Panc1 (cell line): Measurements from ENCODE around the gene TRIM68. TPM values are rescaled to one million over a fixed set of nuclear protein-coding genes. Genes with fewer than 3 reads are reported as not detected.

Source experiments
- ATAC-seq: fragments of 200-7000 bp; cut with Tn5 transposase; 2 replicates; pipeline ENCODE4 v1.9.1; 2020; ENCODE audit warnings: mild to moderate bottlenecking, moderate library complexity
- BruUV-seq: library from RNA; stranded (reverse); fragments of 400-500 nt; replicated peaks from 2 replicates; lab custom pipeline; 2021; lab: Mats Ljungman, UMichigan
- CTCF ChIA-PET: fragments of 300-600 bp; sonication (Branson Sonifier 250); formaldehyde crosslinking; loops from one replicate; lab custom pipeline; 2022; ENCODE audit warnings: antibody characterized with exemption; lab: Charles Lee
- POLR2A ChIA-PET: fragments of 300-600 bp; sonication (Branson Sonifier 250); formaldehyde crosslinking; loops from one replicate; lab custom pipeline; 2022; ENCODE audit warnings: antibody characterized with exemption; lab: Charles Lee
- DNase-seq: peaks from one replicate; pipeline ENCODE4 v3.0.0-alpha.2; 2010; ENCODE audit warnings: low read depth, low spot score
- H3K27ac ChIP-seq: 2 replicates; pipeline ENCODE4 v1.5.1; 2011; ENCODE audit warnings: mild to moderate bottlenecking, low read length, inconsistent platforms
- H3K27me3 ChIP-seq: fragments of 200-500 bp; sonication (Bioruptor generic); 2 replicates; pipeline ENCODE4 v1.6.0; 2014; ENCODE audit warnings: low read length, inconsistent platforms; ENCODE audit not compliant: control insufficient read depth, insufficient read depth
- H3K36me3 ChIP-seq: fragments of 200-500 bp; sonication (Bioruptor generic); 2 replicates; pipeline ENCODE4 v1.5.1; 2014; ENCODE audit warnings: inconsistent platforms, mild to moderate bottlenecking, low read length, moderate library complexity; ENCODE audit not compliant: control insufficient read depth, insufficient read depth
- H3K4me1 ChIP-seq: 2 replicates; pipeline ENCODE4 v1.5.1; 2011; ENCODE audit warnings: inconsistent platforms, mild to moderate bottlenecking, low read length, moderate library complexity; ENCODE audit not compliant: control insufficient read depth, insufficient read depth
- H3K4me3 ChIP-seq, 2 experiments: 2 replicates each; pipeline ENCODE4 v1.5.1; 2011 to 2012; ENCODE audit warnings: low read depth in 2 of 2, low read length in 2 of 2, mild to moderate bottlenecking in 2 of 2, inconsistent platforms in 1 of 2, moderate library complexity in 1 of 2
- H3K9me3 ChIP-seq: fragments of 200-500 bp; sonication (Bioruptor generic); 2 replicates; pipeline ENCODE4 v1.5.1; 2014; ENCODE audit warnings: low read depth, mild to moderate bottlenecking, inconsistent platforms, low read length, moderate library complexity; ENCODE audit not compliant: control insufficient read depth, insufficient read depth
- POLR2AphosphoS5 ChIP-seq: IDR thresholded peaks from 2 replicates; pipeline ENCODE4 v1.6.1; 2012; ENCODE audit warnings: mild to moderate bottlenecking, low read depth, low read length, moderate library complexity
- REST ChIP-seq, 2 experiments: IDR thresholded peaks; 2 replicates each; pipeline ENCODE4 v1.6.1; 2011 to 2012; ENCODE audit warnings: low read depth in 2 of 2, control low read depth in 1 of 2, low read length in 1 of 2, mild to moderate bottlenecking in 1 of 2, moderate library complexity in 1 of 2; ENCODE audit not compliant: insufficient read depth in 1 of 2
- SIN3A ChIP-seq: IDR thresholded peaks from 2 replicates; pipeline ENCODE4 v1.6.1; 2012; ENCODE audit warnings: low read depth, mild to moderate bottlenecking, low read length, moderate library complexity, borderline replicate concordance; ENCODE audit not compliant: insufficient read depth
- TCF7L2 ChIP-seq: IDR thresholded peaks from 2 replicates; pipeline ENCODE4 v1.6.1; 2011; ENCODE audit warnings: mild to moderate bottlenecking, low read depth, low read length, inconsistent platforms
- in situ Hi-C: cut with HindIII; loops from 2 replicates; pipeline ENCODE4 v1.10.0; 2016; ENCODE audit warnings: low sequenced_read_pairs, low pct_unique_long_range_greater_than_20kb
- intact Hi-C: fragments of 100-400 bp; cut with micrococcal nuclease; formaldehyde crosslinking; loops from one replicate; pipeline ENCODE4 v1.10.0; 2022; ENCODE audit not compliant: unreplicated experiment
- total RNA-seq: library from RNA; stranded (reverse); gene quantifications from one replicate; pipeline ENCODE4 v1.2.1, GENCODE V29; 2021; ENCODE audit not compliant: unreplicated experiment
- TF ChIP-seq, protein P1 (sequence below): fragments of 450-650 bp; IDR thresholded peaks from 2 replicates; pipeline ENCODE4 v1.5.1; 2017; ENCODE audit warnings: mild to moderate bottlenecking

Gene TRIM68
- total RNA-seq, 1 experiment from 2014 or later = 18.5 TPM

DNA sequence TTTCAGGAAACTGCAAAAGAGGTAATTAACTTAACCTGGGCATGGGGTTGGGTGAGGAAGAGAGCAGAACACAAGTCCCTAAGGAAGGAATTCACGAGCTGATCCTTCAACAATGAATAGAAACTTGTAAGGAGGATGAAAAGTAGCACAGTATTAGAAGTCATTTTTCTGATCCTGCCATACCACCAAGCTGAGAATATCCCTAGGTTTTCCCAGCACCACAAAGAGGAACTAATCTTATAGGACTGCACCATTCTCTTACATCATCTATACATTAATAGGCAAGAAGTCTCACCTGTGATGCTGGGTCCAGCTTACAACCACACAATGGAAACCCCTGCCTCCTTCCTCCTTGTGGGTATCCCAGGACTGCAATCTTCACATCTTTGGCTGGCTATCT, 14.3 kb downstream of the TRIM68 start, which contains the start of gene OR52I1:
OR52I1 (plus strand) TSS at position 301 of the 400 bp plus-strand sequence; CDS start at position 301, 0 bp downstream.
- Histone ChIP-seq H3K4me1 (no peaks in the 10 kb centered on the region), H3K27ac (no peak within 1 kb of the TSS), H3K9me3 (no peaks in the 10 kb centered on the region), H3K4me3 (no peak within 1 kb of the TSS), H3K27me3 (peaks cover 3% of the 10 kb centered on the region), H3K36me3 (peaks cover 4% of the 10 kb centered on the region; the same call in 1 of the 2 replicates)
- 0 out of 2 replicates have a peak, but pooled peaks have one; percentile 18 for ATAC-seq
- TF ChIP-seq, protein P1, sequence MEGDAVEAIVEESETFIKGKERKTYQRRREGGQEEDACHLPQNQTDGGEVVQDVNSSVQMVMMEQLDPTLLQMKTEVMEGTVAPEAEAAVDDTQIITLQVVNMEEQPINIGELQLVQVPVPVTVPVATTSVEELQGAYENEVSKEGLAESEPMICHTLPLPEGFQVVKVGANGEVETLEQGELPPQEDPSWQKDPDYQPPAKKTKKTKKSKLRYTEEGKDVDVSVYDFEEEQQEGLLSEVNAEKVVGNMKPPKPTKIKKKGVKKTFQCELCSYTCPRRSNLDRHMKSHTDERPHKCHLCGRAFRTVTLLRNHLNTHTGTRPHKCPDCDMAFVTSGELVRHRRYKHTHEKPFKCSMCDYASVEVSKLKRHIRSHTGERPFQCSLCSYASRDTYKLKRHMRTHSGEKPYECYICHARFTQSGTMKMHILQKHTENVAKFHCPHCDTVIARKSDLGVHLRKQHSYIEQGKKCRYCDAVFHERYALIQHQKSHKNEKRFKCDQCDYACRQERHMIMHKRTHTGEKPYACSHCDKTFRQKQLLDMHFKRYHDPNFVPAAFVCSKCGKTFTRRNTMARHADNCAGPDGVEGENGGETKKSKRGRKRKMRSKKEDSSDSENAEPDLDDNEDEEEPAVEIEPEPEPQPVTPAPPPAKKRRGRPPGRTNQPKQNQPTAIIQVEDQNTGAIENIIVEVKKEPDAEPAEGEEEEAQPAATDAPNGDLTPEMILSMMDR = no peak
- no peak for TF ChIP-seq REST (IDR thresholded peaks at IDR 0.05; ENCODE audit: insufficient read depth in 1 of 2, low read depth in 2 of 2, low read length in 1 of 2)
- no peak for TF ChIP-seq TCF7L2
- TF ChIP-seq POLR2AphosphoS5 = no peak
- TF ChIP-seq SIN3A = no peak
- POLR2A ChIA-PET = no interaction called here
- CTCF ChIA-PET = no interaction called here
- no TSS peak for BruUV-seq
- intact Hi-C loops = no loop called here
- in situ Hi-C loops = no loop called here
- DNase-seq = no peak

DNA sequence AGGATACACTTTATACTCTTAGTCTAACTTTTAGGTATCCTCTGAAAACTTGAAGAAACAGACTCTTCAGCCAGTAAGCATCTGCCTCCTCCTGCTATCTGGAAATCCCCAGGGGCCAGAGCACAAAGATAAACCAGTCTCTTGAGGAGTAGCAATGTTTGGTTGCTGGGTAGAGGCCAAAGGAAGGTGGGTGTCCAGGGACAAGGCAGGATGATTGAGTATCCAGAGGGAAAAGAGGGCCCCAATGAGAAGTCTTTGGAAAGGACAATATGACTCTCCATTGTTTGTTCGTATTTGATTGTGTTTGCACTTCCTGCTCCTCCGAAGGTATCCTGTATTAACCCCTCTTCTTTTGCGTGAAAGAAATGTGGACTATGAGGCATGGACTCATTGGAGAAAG, 19.0 kb downstream of the TRIM68 start:
- H3K4me1 ChIP-seq = no peaks in the 10 kb centered on the region
- DNase-seq (no peak), ATAC-seq (no peak)
- peaks cover 26% of the 10 kb centered on the region for H3K27me3 ChIP-seq
- H3K36me3 ChIP-seq = no peaks in the 10 kb centered on the region
- intact Hi-C loops = no loop called here
- BruUV-seq = no TSS peak
- POLR2A ChIA-PET = no interaction called here
- CTCF ChIA-PET = no interaction called here
- no peak overlapping the region for H3K4me3 ChIP-seq
- H3K27ac ChIP-seq = no peak overlapping the region
- no peaks in the 10 kb centered on the region for H3K9me3 ChIP-seq
- no peak for TF ChIP-seq REST (IDR thresholded peaks at IDR 0.05; ENCODE audit: insufficient read depth in 1 of 2, low read depth in 2 of 2, low read length in 1 of 2)
- TF ChIP-seq, protein P1 = no peak
- TF ChIP-seq POLR2AphosphoS5 = no peak
- TF ChIP-seq TCF7L2 = no peak
- TF ChIP-seq SIN3A = no peak
- in situ Hi-C loops = no loop called here
